IPS-NIHi7 (cell line): ENCODE data around the gene PRKN.
A peak's percentile ranks its signal among the peaks of the same experiment; 100 is the strongest.

ENCODE experiments used
- DNase-seq: peaks from one replicate; pipeline ENCODE4 v3.0.0; 2012; ENCODE audit warnings: mixed read lengths; ENCODE audit errors: extremely low spot score

The PRKN gene

GRCh38 chr6:162727322-162728182, at the start of gene PRKN, which contains the start of gene PACRG:
Gene PRKN, minus strand, starts transcription at chr6:162727766.
Gene PACRG, plus strand, starts transcription at chr6:162727974.
- peak; percentile 98 for DNase-seq

- no peak for DNase-seq
Measured at GRCh38 chr6:162777091-162777490, 49.5 kb upstream of the PRKN start.

GRCh38 chr6:162773996-162774395, 46.4 kb upstream of the PRKN start:
- DNase-seq = no peak

GRCh38 chr6:162772466-162772865, 44.9 kb upstream of the PRKN start:
- no peak for DNase-seq

- no peak for DNase-seq
Measured at GRCh38 chr6:162770955-162771354, 43.4 kb upstream of the PRKN start.

GRCh38 chr6:162770136-162770535, 42.6 kb upstream of the PRKN start:
- DNase-seq = no peak

- no peak for DNase-seq
Measured at GRCh38 chr6:162753775-162754174, 26.2 kb upstream of the PRKN start.

GRCh38 chr6:162751211-162751859, 23.8 kb upstream of the PRKN start:
- no peak for DNase-seq

- no peak for DNase-seq
Measured at GRCh38 chr6:162750776-162751175, 23.2 kb upstream of the PRKN start.

- DNase-seq = no peak
Measured at GRCh38 chr6:162736961-162737360, 9.4 kb upstream of the PRKN start.

GRCh38 chr6:162733489-162733888, 5.9 kb upstream of the PRKN start:
- DNase-seq = peak; percentile 13

- DNase-seq = no peak
Measured at GRCh38 chr6:162730502-162730901, 2.9 kb upstream of the PRKN start.

- no peak for DNase-seq
Measured at GRCh38 chr6:162728706-162729105, 1.1 kb upstream of the PRKN start.

GRCh38 chr6:162728197-162728596, 631 bp upstream of the PRKN start:
- no peak for DNase-seq

- DNase-seq = no peak
Measured at GRCh38 chr6:162726947-162727321, 632 bp downstream of the PRKN start.

- DNase-seq = no peak
Measured at GRCh38 chr6:162722633-162723032, 4.9 kb downstream of the PRKN start.

GRCh38 chr6:162722226-162722625, 5.3 kb downstream of the PRKN start:
- DNase-seq = no peak

- DNase-seq = no peak
Measured at GRCh38 chr6:162721404-162721687, 6.2 kb downstream of the PRKN start.

GRCh38 chr6:162719528-162719927, 8.0 kb downstream of the PRKN start:
- no peak for DNase-seq

- DNase-seq = no peak
Measured at GRCh38 chr6:162715601-162716000, 12.0 kb downstream of the PRKN start.

- no peak for DNase-seq
Measured at GRCh38 chr6:162713974-162714780, 13.4 kb downstream of the PRKN start.

GRCh38 chr6:162712694-162713093, 14.9 kb downstream of the PRKN start:
- DNase-seq = no peak

- no peak for DNase-seq
Measured at GRCh38 chr6:162711376-162711775, 16.2 kb downstream of the PRKN start.
